Left renal pelvis (tissue), 4 donors: ENCODE data around the gene GPR150. TPM values are rescaled to one million over a fixed set of nuclear protein-coding genes. Genes with fewer than 3 reads are reported as not detected.
"Not testable (repeated sequence)": the region's sequence is repeated elsewhere in the genome, so short reads cannot be mapped to it uniquely, and the experiment has no call there.

Source experiments
- DNase-seq, 4 donors: peaks; one replicate each; pipeline ENCODE4 v3.0.0-alpha.2; 2013; ENCODE audit warnings: low read depth in 4 of 4, low spot score in 3 of 4
- polyA plus RNA-seq, 4 donors: library from polyadenylated mRNA; unstranded; fragments of 120-200 nt; gene quantifications; one replicate each; pipeline ENCODE4 v1.2.1, GENCODE V29; 2013; ENCODE audit not compliant: insufficient read length in 4 of 4

GPR150 gene
- polyA plus RNA-seq, 4 donors: 0.11 TPM; not detected in 3

DNA sequence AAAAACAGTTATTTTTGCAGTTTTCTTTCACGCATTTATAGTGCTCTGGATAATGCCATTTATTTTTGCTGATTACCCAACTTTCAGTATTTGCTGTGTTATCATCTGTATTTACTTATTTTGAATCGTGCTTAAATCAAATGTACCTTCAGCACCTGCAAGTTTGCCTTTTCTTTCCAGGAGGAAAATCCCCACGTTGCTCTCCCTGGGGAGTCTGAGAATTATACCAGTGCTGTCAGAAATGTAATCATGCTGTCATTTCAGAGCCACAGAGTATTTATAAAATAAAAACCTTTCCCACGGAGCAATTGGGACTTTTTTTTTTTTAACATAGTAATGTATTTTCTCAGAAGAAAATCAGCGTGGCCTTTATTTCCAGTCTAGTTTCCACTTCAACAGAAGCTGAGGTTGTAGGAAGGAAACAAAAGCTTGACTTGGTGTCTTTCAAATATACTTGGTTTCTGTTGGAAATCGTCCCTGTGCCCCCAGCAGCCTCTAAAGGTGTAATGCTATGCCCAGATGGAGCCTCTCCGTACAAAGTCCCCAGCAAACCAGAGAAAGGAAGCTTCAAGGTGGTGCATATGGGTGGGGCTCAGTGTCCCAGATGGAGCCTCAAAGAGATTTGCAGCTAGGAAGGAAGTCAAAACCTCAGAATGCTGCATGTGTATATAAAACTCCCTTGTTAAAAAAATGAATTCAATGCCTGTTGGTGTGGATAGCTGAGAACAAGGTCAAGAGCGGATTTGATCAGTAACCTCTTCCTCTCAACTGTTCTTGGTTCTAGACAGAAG, 2.1 kb downstream of the GPR150 start:
- no peak for DNase-seq

DNA sequence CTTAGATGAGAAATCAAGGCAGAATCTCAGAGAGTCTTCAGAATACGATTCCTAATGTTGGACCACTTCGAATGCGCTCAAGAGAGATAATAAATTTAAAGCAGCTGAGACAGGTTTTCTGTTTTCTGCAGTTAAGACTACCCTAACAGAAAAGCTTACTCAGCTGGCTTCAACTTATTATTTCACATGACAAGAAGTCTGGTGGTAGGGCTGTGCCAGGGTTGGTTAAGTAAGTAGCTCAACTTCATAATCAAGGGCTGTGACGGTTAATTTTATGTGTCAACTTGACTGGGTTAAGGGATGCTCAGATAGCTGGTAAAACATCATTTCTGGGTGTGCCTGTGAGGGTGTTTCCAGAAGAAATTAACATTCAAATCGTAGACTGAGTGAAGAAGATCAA, 3.8 kb downstream of the GPR150 start:
- no peak for DNase-seq

DNA sequence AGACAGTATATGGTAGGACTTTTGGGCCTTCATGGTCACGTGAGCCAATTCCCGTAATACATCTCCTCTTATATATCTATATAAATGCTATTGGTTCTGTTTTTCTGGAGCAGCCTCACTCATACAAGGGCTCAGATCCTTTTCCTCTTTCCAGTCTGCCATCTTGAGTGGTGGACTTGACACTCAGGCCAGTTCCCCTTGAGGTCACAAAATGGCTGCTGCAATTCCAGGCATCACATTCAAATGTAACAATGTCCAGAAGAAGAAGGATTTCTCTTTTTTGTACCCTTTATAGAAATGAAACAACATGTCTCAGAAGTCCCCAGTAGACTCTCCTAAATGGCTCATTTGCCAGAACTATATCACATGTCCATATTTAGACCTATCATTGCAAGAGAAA, 4.5 kb downstream of the GPR150 start:
- DNase-seq: no peak

DNA sequence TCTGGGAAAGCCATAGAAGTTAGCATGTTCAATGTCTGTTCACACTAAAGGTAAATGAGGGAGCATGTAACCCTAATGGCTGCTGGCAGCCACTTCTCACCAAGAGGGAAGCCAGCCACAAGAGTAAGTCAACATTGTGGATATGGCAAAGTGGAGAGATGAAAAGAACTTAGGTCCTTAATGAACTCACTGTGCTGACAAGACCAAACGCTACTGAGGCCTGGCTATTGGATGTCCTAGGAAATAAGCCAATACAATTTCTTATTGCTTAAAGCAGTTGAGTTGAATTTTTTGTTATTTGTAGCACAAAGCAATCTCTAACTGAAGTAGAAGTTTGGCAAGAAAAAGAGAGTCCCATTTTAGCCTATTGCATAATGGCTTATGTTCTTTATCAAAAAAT, 6.8 kb downstream of the GPR150 start:
- no peak for DNase-seq

DNA sequence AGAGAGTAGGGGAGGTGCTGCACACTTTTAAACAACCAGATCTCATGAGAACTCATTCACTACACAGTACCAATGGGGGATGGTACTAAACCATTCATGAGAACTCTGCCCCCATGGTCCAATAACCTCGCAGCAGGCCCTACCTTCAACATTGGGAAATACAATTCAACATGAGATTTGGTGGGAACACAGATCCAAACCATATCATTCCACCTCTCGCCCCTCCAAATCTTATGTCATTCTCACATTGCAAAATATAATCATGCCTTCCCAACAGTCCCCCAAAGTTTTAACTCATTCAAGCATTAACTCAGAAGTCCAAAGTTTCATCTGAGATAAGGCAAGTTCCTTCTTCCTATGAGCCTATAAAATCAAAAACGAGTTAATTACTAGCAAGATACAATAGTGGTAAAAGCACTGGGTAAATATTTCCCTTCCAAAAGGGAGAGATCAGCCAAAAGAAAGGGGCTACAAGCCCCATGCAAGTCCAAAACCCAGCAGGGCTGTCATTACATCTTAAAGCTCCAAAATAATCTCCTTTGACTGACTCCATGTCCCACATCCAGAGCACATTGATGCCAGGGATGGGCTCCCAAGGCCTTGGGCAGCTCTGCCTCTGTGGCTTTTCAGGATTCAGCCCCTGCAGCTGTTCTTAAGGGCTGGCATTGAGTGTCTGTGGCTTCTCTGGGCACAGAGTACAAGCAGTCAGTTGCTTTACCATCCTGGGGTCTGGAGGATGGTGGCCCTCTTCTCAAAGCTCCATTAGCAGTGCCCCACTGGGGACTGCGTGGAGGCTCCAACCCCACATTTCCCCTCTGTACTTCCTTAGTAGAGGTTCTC, 8.3 kb downstream of the GPR150 start:
- DNase-seq: no peak

DNA sequence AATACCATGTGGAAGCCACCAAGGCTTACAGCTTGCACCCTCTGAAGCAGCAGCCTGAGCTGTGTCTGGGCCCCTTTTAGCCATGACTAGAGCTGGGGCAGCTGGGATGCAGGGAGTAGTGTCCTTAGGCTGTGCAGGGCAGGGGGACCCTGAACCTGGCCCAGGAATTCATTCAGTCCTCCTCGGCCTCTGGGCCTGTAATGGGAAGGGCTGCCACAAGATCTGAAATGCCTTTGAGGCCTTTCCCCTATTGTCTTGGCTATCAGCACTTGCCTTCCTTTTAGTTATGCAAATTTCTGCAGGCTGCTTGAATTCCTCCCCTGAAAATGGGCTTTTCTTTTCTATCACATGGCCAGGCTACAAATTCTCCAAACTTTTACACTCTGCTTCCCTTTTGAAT, 9.0 kb downstream of the GPR150 start:
- no peak for DNase-seq

DNA sequence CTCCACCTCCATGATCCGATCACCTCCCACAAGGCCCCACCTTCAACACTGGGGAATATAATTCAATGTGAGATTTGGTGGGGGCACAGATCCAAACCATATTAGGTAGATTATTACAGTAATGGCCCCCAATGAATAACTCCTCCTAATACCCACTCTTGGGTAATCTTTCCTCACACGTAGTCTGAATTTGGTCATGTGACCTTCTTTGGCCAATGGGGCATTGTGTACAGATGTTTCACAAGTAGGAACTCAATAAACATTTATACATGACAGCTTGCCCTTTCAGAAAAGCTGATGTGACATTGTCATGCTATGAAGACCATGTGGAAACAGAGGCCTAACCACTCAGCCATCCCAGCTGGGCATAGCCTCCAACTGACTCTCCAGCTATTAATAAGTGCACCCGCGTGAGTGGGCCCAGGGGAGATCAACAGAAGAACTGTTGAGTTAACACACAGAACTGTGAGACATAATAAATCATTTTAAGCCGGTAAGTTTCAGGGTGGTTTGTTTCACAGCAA, 10.6 kb downstream of the GPR150 start:
- DNase-seq: no peak

DNA sequence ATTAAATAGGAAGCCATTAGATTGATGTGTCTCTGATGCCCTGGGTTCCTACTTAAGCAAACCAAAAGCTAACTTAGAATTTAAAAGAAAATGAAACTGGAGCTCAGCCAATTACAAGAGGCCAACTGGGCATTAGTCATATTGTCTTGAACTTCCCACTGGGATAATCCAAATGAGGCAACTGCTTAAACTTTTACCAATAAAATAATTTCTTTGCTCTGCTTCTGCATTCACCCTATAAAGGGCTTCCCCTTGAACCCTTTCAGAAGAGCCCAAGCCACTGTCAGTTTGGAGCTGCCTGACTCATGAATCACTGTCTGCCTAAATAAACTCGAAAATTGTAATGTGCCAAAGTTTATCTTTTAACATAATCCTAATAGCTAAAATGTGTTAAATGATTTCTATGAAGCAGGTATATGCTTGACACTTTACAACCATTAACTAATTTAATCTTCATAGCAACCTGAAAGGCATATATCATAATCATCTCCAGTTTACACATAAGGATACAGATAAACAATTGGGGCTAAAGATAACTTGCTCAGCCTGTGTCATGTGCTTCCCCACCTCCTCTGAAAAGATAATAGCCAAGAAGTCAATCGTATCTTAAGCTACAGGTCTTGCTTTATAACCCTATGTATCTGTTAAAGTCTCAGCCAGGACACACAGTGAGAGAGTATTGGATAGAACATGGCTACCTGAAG, 11.5 kb downstream of the GPR150 start:
- DNase-seq: no peak

DNA sequence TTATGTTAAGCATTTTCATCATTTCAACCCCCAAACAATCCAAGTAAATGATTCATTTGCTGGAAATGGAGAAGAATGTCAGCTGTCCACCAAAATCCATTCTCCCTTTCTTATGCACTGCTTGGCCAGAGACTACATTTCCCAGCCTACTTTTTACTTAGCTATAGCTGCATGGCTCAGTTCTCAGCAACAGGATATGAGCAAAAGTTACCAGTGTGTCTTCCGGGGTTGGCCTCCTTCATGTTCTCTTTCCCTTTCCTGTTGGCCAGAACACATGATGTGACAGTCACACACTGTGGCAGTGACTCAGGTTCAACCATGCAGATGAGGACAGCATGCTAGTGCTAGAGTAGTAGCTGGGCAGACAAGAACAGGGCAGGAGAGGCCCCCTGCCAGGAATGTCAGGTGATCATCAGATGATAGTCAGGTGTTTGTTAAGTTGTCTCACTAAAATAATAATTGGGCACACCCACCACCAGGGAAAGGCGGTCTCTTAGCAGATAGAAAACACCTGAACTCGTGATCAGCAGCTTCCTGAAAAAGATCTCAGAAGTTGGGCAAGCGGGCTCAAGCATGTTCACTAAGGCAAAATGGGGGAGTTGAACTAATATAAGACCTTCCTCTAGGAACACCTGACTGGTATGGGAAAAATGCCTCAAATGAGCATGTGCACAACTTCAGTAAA, 12.2 kb downstream of the GPR150 start:
- no peak for DNase-seq

DNA sequence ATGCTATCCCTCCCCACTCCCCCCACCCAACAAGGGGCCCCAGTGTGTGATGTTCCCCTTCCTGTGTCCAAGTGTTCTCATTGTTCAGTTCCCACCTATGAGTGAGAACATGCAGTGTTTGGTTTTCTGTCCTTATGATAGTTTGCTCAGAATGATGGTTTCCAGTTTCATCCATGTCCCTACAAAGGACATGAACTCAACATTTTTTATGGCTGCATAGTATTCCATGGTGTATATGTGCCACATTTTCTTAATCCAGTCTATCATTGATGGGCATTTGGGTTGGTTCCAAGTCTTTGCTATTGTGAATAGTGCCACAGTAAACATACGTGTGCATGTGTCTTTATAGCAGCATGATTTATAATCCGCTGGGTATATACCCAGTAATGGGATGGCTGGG, 13.1 kb downstream of the GPR150 start:
- not testable (repeated sequence) for DNase-seq

DNA sequence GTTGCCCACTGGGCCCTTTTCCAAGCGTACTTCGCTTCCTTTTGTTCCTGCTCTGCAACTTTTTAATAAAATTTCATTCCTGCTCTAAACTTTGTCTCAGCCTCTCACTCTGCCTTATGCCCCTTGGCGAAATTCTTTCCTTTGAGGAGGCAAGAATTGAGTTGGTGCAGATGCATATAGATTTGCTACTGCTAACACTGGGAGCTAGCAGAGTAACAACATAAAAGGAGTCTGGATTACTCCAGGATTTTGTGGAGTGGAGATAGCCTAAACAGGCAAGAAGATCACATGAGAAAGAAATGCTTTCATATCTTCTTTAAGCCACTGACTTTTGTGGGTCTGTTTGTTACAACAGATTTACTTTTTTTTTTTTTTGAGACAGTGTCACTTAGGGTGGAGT, 13.8 kb downstream of the GPR150 start:
- DNase-seq: no peak

DNA sequence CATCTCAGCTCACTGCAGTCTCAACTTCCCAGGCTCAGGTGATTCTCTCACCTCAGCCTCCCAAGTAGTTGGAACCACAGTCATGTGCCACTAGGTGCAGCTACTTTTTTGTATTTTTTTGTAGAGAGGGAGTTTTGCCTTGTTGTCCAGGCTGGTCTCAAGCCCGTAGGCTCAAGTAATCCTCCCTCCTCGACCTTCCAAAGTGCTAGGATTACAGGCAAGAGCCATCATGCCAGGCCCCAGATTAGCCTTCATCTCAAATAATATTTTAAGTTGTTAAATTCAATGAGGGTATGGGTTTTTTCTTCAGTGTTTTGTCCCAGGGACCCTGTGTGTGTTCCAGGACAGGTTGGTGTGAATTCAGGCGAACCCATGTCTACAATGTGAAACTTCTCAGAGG, 14.2 kb downstream of the GPR150 start:
- DNase-seq: no peak

DNA sequence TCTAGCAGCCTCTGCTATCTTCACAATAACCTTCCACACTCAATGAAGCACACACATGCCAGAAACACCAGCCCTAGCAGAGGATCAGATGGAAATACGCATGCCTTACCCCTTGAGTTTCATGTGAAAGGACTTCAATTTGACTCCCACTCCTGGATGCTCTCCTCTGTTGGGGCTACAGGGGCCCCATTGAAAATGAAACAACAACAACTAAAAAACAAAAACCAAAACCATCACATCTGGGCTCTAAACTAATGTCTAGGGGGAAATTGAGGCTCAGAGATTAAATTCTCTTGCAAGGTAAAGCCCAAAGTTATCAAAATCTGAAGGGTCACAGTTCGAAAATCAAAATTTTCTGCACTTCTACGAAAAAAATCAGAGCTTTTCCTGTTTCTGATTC, 18.7 kb downstream of the GPR150 start:
- DNase-seq: no peak

DNA sequence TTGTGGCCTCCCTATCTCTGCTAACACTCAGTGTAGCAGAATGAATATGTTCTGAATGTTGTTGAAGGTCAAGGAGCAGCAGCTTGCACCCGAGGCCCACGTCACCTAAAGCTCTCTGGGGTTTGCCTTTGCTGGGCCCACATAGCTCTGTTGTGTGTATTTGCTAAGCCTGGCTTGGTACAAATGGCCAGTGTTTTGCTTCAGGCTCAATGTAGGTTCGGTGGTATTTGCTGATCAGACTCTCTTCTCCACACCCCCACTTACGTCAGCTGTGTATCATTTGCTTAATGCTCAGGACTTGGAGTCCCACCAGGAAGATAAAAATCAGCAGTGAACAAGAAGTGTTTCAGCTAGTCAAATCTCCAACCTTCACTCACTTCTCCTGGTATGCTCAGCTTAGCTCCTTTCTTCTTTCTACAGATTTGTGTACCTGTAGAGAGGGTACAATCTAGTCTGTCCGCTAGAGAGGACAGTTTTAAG, 21.9 kb downstream of the GPR150 start:
- DNase-seq: no peak

DNA sequence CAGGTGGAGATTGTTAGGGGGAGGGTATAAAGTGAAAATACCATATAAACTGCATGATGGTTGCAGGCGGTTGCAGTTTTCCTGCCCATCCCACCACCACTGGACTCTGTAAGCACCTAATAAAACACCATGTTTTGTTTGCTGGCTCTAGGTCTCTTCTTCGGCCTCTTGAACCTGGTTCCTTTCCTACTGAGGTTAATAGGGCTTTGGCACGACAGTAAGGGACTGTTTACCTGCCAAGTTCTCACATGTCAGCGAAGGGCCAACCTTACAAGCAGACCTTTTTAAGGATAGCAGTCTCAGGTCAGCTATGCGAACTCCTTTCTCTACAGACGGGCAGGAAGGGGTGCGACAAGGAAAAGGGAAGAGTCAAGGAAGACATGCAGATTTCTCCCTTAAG, 23.3 kb downstream of the GPR150 start:
- no peak for DNase-seq

DNA sequence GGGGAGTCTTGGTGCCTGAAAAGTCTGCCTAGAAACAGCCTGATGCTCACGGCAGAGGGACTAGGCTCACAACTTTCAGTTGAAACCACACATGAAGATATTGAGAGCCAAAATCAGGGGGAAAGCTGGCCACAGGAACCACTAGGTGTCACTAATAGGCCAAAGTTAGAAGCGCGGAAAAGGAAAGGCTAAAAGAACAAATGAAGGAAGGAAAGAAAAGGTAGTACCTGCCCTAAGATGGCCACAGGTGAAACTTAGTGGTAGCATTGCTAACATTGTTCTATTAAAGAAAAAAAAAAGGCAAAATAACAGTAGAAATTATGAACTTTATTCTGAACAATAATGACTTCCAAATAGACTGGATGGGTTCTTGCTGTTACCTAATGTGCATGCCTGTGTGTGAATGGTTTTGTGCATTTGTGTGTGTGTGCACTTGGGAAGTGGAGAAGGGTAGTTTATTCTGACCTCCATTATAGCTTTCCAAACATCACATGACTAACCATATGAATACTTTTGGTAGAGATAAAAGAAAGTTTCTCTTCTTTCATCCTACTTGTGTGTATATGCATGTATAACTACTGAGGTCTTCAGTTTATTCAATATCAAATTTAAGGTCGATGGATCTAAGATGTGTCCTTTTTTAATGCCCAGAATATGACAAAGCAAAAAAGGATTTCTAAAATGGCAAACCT, 24.6 kb downstream of the GPR150 start:
- no peak for DNase-seq

DNA sequence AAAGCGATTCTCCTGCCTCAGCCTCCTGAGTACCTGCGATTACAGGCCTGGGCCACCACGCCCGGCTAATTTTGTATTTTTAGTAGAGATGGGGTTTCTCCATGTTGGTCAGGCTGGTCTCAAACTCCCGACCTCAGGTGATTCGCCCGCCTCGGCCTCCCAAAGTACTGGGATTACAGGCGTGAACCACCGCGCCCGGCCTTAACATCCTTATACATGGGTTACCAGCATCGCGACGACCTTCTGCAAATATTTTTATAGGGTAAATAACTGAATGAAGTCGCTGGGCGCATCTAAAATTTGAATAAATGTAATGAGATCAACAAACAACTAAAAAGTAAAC, 26.3 kb downstream of the GPR150 start:
- DNase-seq: not testable (repeated sequence)

DNA sequence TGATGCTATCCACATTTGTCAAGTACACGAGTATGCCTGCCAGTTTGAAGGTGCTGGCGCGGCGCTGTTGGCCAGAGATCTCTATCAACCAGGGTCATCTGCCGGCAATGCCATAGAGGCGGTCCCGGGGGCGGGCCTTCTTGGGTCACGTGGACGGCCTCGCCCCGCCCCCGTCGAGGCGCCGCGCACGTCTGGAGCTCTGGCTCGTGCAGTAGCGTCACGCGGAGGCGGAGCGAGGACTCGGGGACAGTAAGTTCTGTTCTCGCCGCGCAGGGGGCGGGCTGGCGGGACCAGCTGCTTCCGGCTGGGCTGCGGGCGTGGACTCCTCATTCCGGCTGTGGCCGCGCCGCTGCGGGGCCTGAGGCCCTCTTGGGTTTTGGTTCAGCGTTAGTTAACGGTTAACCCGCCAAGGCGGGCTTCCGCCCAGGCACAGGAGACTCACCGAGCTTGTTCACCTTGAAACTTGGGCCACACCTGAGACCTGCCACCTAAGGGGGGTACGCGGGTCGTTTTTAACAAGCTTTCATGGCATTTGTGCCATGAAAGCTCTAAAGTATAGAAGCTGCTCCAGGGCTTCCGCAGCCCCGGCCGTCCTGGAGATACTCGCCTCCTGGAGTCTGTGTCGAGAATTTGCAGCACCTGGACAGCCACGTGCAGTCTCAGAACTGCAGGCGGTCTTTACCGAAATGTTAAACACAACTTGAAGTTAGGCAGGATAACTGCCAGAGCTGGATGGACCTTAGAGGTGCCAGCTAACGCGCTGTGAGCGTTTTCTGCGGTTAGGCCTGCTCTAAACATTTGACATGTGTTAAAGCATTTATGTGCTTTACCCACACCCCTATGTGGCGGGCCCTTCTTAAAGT, 26.9 kb downstream of the GPR150 start, which contains the start of gene RFESD:
TSS of gene RFESD (plus strand) at position 209 of the 863 bp plus-strand sequence. CDS start 5,495 bp downstream, outside the sequence.
- DNase-seq: peak; percentile 86 to 93 (median 90)
